ENCODE measurements around the gene FILIP1L.

FILIP1L gene

GRCh38 chr3:100086401-100086800, 27.9 kb downstream of the FILIP1L start:
- TF ChIP-seq CTCF (IDR thresholded peaks at IDR 0.05), result no peak

- TF ChIP-seq CTCF (IDR thresholded peaks at IDR 0.05), result no peak
Observed at GRCh38 chr3:100084100-100084806, 30.0 kb downstream of the FILIP1L start.

- no peak for TF ChIP-seq CTCF (IDR thresholded peaks at IDR 0.05)
Observed at GRCh38 chr3:100083209-100083608, 31.1 kb downstream of the FILIP1L start.

GRCh38 chr3:100082714-100083113, 31.6 kb downstream of the FILIP1L start:
- TF ChIP-seq CTCF (IDR thresholded peaks at IDR 0.05), result no peak

- TF ChIP-seq CTCF (IDR thresholded peaks at IDR 0.05), result no peak
Observed at GRCh38 chr3:100081986-100082692, 32.2 kb downstream of the FILIP1L start.

- TF ChIP-seq CTCF (IDR thresholded peaks at IDR 0.05), result no peak
Observed at GRCh38 chr3:100081311-100081710, 33.0 kb downstream of the FILIP1L start.

- TF ChIP-seq CTCF (IDR thresholded peaks at IDR 0.05), result no peak
Observed at GRCh38 chr3:100080573-100080972, 33.7 kb downstream of the FILIP1L start.
